ENCODE data around the gene IL16. TPM values are rescaled to one million over a fixed set of nuclear protein-coding genes. Genes with fewer than 3 reads are reported as not detected.

Gene IL16
- total RNA-seq, 4 donors from 2014 or later: 13.5 to 34.9 (median 19.8) TPM

DNA sequence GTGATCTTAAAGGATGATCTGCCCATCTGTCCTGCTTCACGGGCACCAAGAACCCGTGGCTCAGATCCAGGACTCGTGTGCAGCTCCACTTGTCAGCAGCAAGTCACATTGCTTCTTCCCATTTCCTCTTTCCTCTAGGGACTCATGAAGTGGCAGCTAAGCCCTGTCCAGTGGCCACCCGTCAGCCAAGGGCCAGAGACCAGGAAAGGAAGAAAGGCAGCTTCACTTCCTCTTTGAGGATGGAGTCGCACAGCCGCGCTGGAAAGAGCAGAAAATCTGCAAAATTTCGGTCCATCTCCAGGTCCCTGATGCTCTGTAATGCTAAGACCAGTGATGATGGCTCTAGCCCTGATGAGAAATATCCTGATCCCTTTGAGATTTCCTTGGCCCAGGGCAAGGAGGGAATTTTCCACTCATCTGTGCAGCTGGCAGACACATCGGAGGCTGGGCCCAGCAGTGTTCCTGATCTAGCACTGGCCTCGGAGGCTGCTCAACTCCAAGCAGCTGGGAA is 28.5 kb downstream of the IL16 start:
- intact Hi-C loops (cut with DNase I): no loop called here
- TF ChIP-seq POLR2AphosphoS5 (IDR thresholded peaks at IDR 0.05): peak in 1 of 2 donors; percentile 18
- TF ChIP-seq, protein P1, sequence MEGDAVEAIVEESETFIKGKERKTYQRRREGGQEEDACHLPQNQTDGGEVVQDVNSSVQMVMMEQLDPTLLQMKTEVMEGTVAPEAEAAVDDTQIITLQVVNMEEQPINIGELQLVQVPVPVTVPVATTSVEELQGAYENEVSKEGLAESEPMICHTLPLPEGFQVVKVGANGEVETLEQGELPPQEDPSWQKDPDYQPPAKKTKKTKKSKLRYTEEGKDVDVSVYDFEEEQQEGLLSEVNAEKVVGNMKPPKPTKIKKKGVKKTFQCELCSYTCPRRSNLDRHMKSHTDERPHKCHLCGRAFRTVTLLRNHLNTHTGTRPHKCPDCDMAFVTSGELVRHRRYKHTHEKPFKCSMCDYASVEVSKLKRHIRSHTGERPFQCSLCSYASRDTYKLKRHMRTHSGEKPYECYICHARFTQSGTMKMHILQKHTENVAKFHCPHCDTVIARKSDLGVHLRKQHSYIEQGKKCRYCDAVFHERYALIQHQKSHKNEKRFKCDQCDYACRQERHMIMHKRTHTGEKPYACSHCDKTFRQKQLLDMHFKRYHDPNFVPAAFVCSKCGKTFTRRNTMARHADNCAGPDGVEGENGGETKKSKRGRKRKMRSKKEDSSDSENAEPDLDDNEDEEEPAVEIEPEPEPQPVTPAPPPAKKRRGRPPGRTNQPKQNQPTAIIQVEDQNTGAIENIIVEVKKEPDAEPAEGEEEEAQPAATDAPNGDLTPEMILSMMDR (IDR thresholded peaks at IDR 0.05): no peak
- TF ChIP-seq EP300 (IDR thresholded peaks at IDR 0.05): no peak
- no peak for TF ChIP-seq POLR2A (IDR thresholded peaks at IDR 0.05; ENCODE audit: low read depth)
- WGBS: 82% methylated on average over 8 of the region's 10 CpGs
- Histone ChIP-seq H3K27ac (replicated peaks in 1 of 4) (peak overlapping the region; percentile 42 to 74 (median 71)), H3K4me1 (peaks cover 2 to 58% (median 16%) of the 10 kb centered on the region in 4 donors), H3K9me3 (no peaks in the 10 kb centered on the region), H3K36me3 (no peaks in the 10 kb centered on the region), H3K27me3 (no peaks in the 10 kb centered on the region), H3K4me3 (no peak overlapping the region)
- DNase-seq (ENCODE audit: extremely low spot score): no peak

- Histone ChIP-seq H3K4me1 (peaks cover 0 to 41% (median 18%) of the 10 kb centered on the region in 4 donors), H3K27me3 (no peaks in the 10 kb centered on the region), H3K4me3 (no peak overlapping the region), H3K36me3 (no peaks in the 10 kb centered on the region), H3K9me3 (peaks cover 0 to 4% (median 0%) of the 10 kb centered on the region in 4 donors), H3K27ac (replicated peaks in 1 of 4) (peak overlapping the region in 2 of 4 donors; percentile 8 to 10)
- DNase-seq (ENCODE audit: extremely low spot score): no peak
- no peak for TF ChIP-seq POLR2A (IDR thresholded peaks at IDR 0.05; ENCODE audit: low read depth)
- TF ChIP-seq, protein P1 (IDR thresholded peaks at IDR 0.05): no peak
- TF ChIP-seq EP300 (IDR thresholded peaks at IDR 0.05): no peak
- TF ChIP-seq POLR2AphosphoS5 (IDR thresholded peaks at IDR 0.05): no peak
- intact Hi-C loops (cut with DNase I): no loop called here
- WGBS: 88% methylated on average over 5 of the region's 5 CpGs
Observed at GRCh38 chr15:81227716-81228115, 31.0 kb downstream of the IL16 start.

DNA sequence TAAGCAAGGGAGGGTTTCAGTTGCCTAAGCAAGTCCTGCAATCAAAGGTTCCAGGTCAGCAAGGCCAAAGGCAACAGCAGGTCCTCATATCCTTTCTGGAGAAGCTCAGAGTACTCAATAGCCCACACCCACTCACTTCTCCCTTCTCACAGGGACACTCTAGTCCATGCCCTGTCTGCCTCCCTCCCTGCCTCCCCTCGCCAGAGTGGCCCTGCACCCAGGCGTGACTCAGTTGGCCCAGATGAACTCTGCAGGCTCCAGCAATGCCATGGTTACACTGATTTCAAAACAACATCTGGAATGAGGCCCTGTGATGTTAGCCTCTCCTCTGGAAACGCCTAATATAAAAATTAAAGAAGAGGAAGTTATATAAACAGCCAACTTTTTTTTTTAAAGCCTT is 32.9 kb downstream of the IL16 start:
- Histone ChIP-seq H3K36me3 (no peaks in the 10 kb centered on the region), H3K4me1 (peaks cover 0 to 26% (median 14%) of the 10 kb centered on the region in 4 donors), H3K27ac (replicated peaks in 1 of 4) (peak overlapping the region in 3 of 4 donors; percentile 44 to 56 (median 47)), H3K27me3 (no peaks in the 10 kb centered on the region), H3K4me3 (no peak overlapping the region), H3K9me3 (peaks cover 0 to 7% (median 0%) of the 10 kb centered on the region in 4 donors)
- WGBS: 46% methylated on average over 3 of the region's 3 CpGs
- no peak for DNase-seq (ENCODE audit: extremely low spot score)
- intact Hi-C loops (cut with DNase I): no loop called here
- TF ChIP-seq POLR2A (IDR thresholded peaks at IDR 0.05; ENCODE audit: low read depth) (no peak), POLR2AphosphoS5 (IDR thresholded peaks at IDR 0.05) (peak; percentile 30 to 46)

- H3K36me3 ChIP-seq: no peaks in the 10 kb centered on the region
- H3K4me1 ChIP-seq: peaks cover 0 to 4% (median 3%) of the 10 kb centered on the region in 4 donors
- H3K4me3 ChIP-seq: no peak overlapping the region
- peaks cover 0 to 7% (median 0%) of the 10 kb centered on the region in 4 donors for H3K9me3 ChIP-seq
- H3K27me3 ChIP-seq: no peaks in the 10 kb centered on the region
- 95% methylated on average over 7 of the region's 7 CpGs for WGBS
- intact Hi-C loops (cut with DNase I): no loop called here
- no peak for TF ChIP-seq POLR2A (IDR thresholded peaks at IDR 0.05; ENCODE audit: low read depth)
- no peak for TF ChIP-seq EP300 (IDR thresholded peaks at IDR 0.05)
- no peak for TF ChIP-seq POLR2AphosphoS5 (IDR thresholded peaks at IDR 0.05)
- TF ChIP-seq, protein P1 (IDR thresholded peaks at IDR 0.05): no peak
- H3K27ac ChIP-seq (replicated peaks in 1 of 4): peak overlapping the region; percentile 14 to 35 (median 34)
- DNase-seq (ENCODE audit: extremely low spot score): no peak
Observed at GRCh38 chr15:81235276-81236123, 38.8 kb downstream of the IL16 start.

- peak; percentile 75 for DNase-seq (ENCODE audit: extremely low spot score)
- no peak overlapping the region for H3K27ac ChIP-seq (replicated peaks in 1 of 4)
- TF ChIP-seq EP300 (IDR thresholded peaks at IDR 0.05) (no peak), POLR2AphosphoS5 (IDR thresholded peaks at IDR 0.05) (no peak), POLR2A (IDR thresholded peaks at IDR 0.05; ENCODE audit: low read depth) (no peak)
- TF ChIP-seq, protein P1 (IDR thresholded peaks at IDR 0.05): no peak
Observed at GRCh38 chr15:81239190-81239589, 42.5 kb downstream of the IL16 start.

More at GRCh38 chr15:81239190-81239589, 42.5 kb downstream of the IL16 start:
- H3K4me3 ChIP-seq: no peak overlapping the region
- H3K36me3 ChIP-seq: no peaks in the 10 kb centered on the region
- peaks cover 0 to 27% (median 11%) of the 10 kb centered on the region in 4 donors for H3K9me3 ChIP-seq
- no peaks in the 10 kb centered on the region for H3K27me3 ChIP-seq
- no peaks in the 10 kb centered on the region for H3K4me1 ChIP-seq
- intact Hi-C loops (cut with DNase I): no loop called here
